ENCODE measurements around the gene SCN8A.

Gene SCN8A

GRCh38 chr12:51693569-51693968, 102.5 kb downstream of the SCN8A start:
- no peaks in the 10 kb centered on the region for H3K79me1 ChIP-seq (ENCODE audit: low read length)
- H4K8ac ChIP-seq (ENCODE audit: low read depth, low read length): no peak overlapping the region
- no peak overlapping the region for H3K27ac ChIP-seq (ENCODE audit: low read depth, low read length)
- no peak overlapping the region for H4K91ac ChIP-seq (ENCODE audit: low read depth, low read length)
- no peak overlapping the region for H3K9ac ChIP-seq (ENCODE audit: low read length)
- no peak overlapping the region for H2BK120ac ChIP-seq (ENCODE audit: insufficient read depth, low read length, poor library complexity)
- no peak overlapping the region for H2AK5ac ChIP-seq (ENCODE audit: low read length)
- H4K12ac ChIP-seq (ENCODE audit: low read depth, low read length): no peak overlapping the region
- H3K18ac ChIP-seq (ENCODE audit: low read length): no peak overlapping the region
- no peak overlapping the region for H2BK12ac ChIP-seq (ENCODE audit: low read length)
- no peak overlapping the region for H3K4ac ChIP-seq (ENCODE audit: low read depth, low read length)
- H3K14ac ChIP-seq (ENCODE audit: low read length): no peak overlapping the region
- H3K4me2 ChIP-seq (ENCODE audit: low read length): no peak overlapping the region
- no peak overlapping the region for H2BK5ac ChIP-seq (ENCODE audit: low read depth, low read length, poor library complexity)
- H3K4me1 ChIP-seq (ENCODE audit: control insufficient read depth in 1 of 2, insufficient read depth in 2 of 2, low read length in 2 of 2): peaks cover 0 to 2% of the 10 kb centered on the region in 2 experiments
- H3K36me3 ChIP-seq (ENCODE audit: control insufficient read depth in 1 of 2, insufficient read depth in 2 of 2, low read length in 2 of 2): no peaks in the 10 kb centered on the region
- no peak overlapping the region for H3K23ac ChIP-seq (ENCODE audit: low read length)
- no peaks in the 10 kb centered on the region for H3K9me3 ChIP-seq (ENCODE audit: insufficient read depth, low read depth, low read length)
- WGBS (ENCODE audit: extremely low coverage, insufficient coverage, insufficient read length): no CpG with 5 or more reads among the region's 4 CpGs
- no peak overlapping the region for H3K4me3 ChIP-seq (ENCODE audit: low read depth, low read length)
- H3K79me2 ChIP-seq (ENCODE audit: control insufficient read depth, insufficient read depth, low read length, poor library complexity): no peaks in the 10 kb centered on the region
- no peak overlapping the region for H2AFZ ChIP-seq (ENCODE audit: insufficient read depth, low read length, poor library complexity)
- no peak for DNase-seq
- H3K27me3 ChIP-seq (ENCODE audit: insufficient read depth, low read length): no peaks in the 10 kb centered on the region

GRCh38 chr12:51694146-51694545, 103.1 kb downstream of the SCN8A start:
- H3K4me3 ChIP-seq (ENCODE audit: low read depth, low read length): no peak overlapping the region
- H4K91ac ChIP-seq (ENCODE audit: low read depth, low read length): no peak overlapping the region
- H3K4me1 ChIP-seq (ENCODE audit: control insufficient read depth in 1 of 2, insufficient read depth in 2 of 2, low read length in 2 of 2): no peaks in the 10 kb centered on the region
- H3K18ac ChIP-seq (ENCODE audit: low read length): no peak overlapping the region
- no peak overlapping the region for H3K14ac ChIP-seq (ENCODE audit: low read length)
- no peaks in the 10 kb centered on the region for H3K36me3 ChIP-seq (ENCODE audit: control insufficient read depth in 1 of 2, insufficient read depth in 2 of 2, low read length in 2 of 2)
- H2AFZ ChIP-seq (ENCODE audit: insufficient read depth, low read length, poor library complexity): no peak overlapping the region
- H4K12ac ChIP-seq (ENCODE audit: low read depth, low read length): no peak overlapping the region
- no peak overlapping the region for H3K9ac ChIP-seq (ENCODE audit: low read length)
- no peak overlapping the region for H2AK5ac ChIP-seq (ENCODE audit: low read length)
- no peaks in the 10 kb centered on the region for H3K79me2 ChIP-seq (ENCODE audit: control insufficient read depth, insufficient read depth, low read length, poor library complexity)
- H3K79me1 ChIP-seq (ENCODE audit: low read length): no peaks in the 10 kb centered on the region
- no CpG with 5 or more reads among the region's 4 CpGs for WGBS (ENCODE audit: extremely low coverage, insufficient coverage, insufficient read length)
- no peak overlapping the region for H3K4me2 ChIP-seq (ENCODE audit: low read length)
- H2BK12ac ChIP-seq (ENCODE audit: low read length): no peak overlapping the region
- H2BK5ac ChIP-seq (ENCODE audit: low read depth, low read length, poor library complexity): no peak overlapping the region
- peak; percentile 18 to 68 for DNase-seq
- no peak overlapping the region for H3K27ac ChIP-seq (ENCODE audit: low read depth, low read length)
- H3K9me3 ChIP-seq (ENCODE audit: insufficient read depth, low read depth, low read length): no peaks in the 10 kb centered on the region
- no peak overlapping the region for H3K23ac ChIP-seq (ENCODE audit: low read length)
- no peak overlapping the region for H2BK120ac ChIP-seq (ENCODE audit: insufficient read depth, low read length, poor library complexity)
- H4K8ac ChIP-seq (ENCODE audit: low read depth, low read length): no peak overlapping the region
- H3K27me3 ChIP-seq (ENCODE audit: insufficient read depth, low read length): no peaks in the 10 kb centered on the region
- no peak overlapping the region for H3K4ac ChIP-seq (ENCODE audit: low read depth, low read length)

- Histone ChIP-seq H3K4me1 (ENCODE audit: control insufficient read depth in 1 of 2, insufficient read depth in 2 of 2, low read length in 2 of 2) (no peaks in the 10 kb centered on the region), H2BK120ac (ENCODE audit: insufficient read depth, low read length, poor library complexity) (no peak overlapping the region), H3K4me3 (ENCODE audit: low read depth, low read length) (no peak overlapping the region), H3K79me1 (ENCODE audit: low read length) (no peaks in the 10 kb centered on the region), H3K4ac (ENCODE audit: low read depth, low read length) (no peak overlapping the region), H3K14ac (ENCODE audit: low read length) (no peak overlapping the region), H3K36me3 (ENCODE audit: control insufficient read depth in 1 of 2, insufficient read depth in 2 of 2, low read length in 2 of 2) (no peaks in the 10 kb centered on the region), H4K12ac (ENCODE audit: low read depth, low read length) (no peak overlapping the region), H2BK12ac (ENCODE audit: low read length) (no peak overlapping the region), H3K18ac (ENCODE audit: low read length) (no peak overlapping the region), H2BK5ac (ENCODE audit: low read depth, low read length, poor library complexity) (no peak overlapping the region), H3K4me2 (ENCODE audit: low read length) (no peak overlapping the region), H4K8ac (ENCODE audit: low read depth, low read length) (no peak overlapping the region), H2AFZ (ENCODE audit: insufficient read depth, low read length, poor library complexity) (no peak overlapping the region), H3K27me3 (ENCODE audit: insufficient read depth, low read length) (no peaks in the 10 kb centered on the region), H3K9ac (ENCODE audit: low read length) (no peak overlapping the region), H3K9me3 (ENCODE audit: insufficient read depth, low read depth, low read length) (no peaks in the 10 kb centered on the region), H3K79me2 (ENCODE audit: control insufficient read depth, insufficient read depth, low read length, poor library complexity) (no peaks in the 10 kb centered on the region), H3K27ac (ENCODE audit: low read depth, low read length) (no peak overlapping the region), H3K23ac (ENCODE audit: low read length) (no peak overlapping the region), H2AK5ac (ENCODE audit: low read length) (no peak overlapping the region), H4K91ac (ENCODE audit: low read depth, low read length) (no peak overlapping the region)
- no CpG with 5 or more reads among the region's 1 CpG for WGBS (ENCODE audit: extremely low coverage, insufficient coverage, insufficient read length)
- DNase-seq: no peak
Observed at GRCh38 chr12:51695241-51696010, 104.4 kb downstream of the SCN8A start.

GRCh38 chr12:51699219-51699618, 108.2 kb downstream of the SCN8A start:
- H3K27ac ChIP-seq (ENCODE audit: low read depth, low read length): no peak overlapping the region
- no peak overlapping the region for H4K12ac ChIP-seq (ENCODE audit: low read depth, low read length)
- no peaks in the 10 kb centered on the region for H3K36me3 ChIP-seq (ENCODE audit: control insufficient read depth in 1 of 2, insufficient read depth in 2 of 2, low read length in 2 of 2)
- no peak overlapping the region for H4K91ac ChIP-seq (ENCODE audit: low read depth, low read length)
- no peak overlapping the region for H2BK5ac ChIP-seq (ENCODE audit: low read depth, low read length, poor library complexity)
- H3K9me3 ChIP-seq (ENCODE audit: insufficient read depth, low read depth, low read length): no peaks in the 10 kb centered on the region
- no peak for DNase-seq
- no peaks in the 10 kb centered on the region for H3K79me1 ChIP-seq (ENCODE audit: low read length)
- H2AFZ ChIP-seq (ENCODE audit: insufficient read depth, low read length, poor library complexity): no peak overlapping the region
- H3K27me3 ChIP-seq (ENCODE audit: insufficient read depth, low read length): no peaks in the 10 kb centered on the region
- no peak overlapping the region for H3K4me2 ChIP-seq (ENCODE audit: low read length)
- no peak overlapping the region for H3K23ac ChIP-seq (ENCODE audit: low read length)
- no peaks in the 10 kb centered on the region for H3K79me2 ChIP-seq (ENCODE audit: control insufficient read depth, insufficient read depth, low read length, poor library complexity)
- WGBS (ENCODE audit: extremely low coverage, insufficient coverage, insufficient read length): no CpG with 5 or more reads among the region's 1 CpG
- H4K8ac ChIP-seq (ENCODE audit: low read depth, low read length): no peak overlapping the region
- H3K9ac ChIP-seq (ENCODE audit: low read length): no peak overlapping the region
- no peaks in the 10 kb centered on the region for H3K4me1 ChIP-seq (ENCODE audit: control insufficient read depth in 1 of 2, insufficient read depth in 2 of 2, low read length in 2 of 2)
- no peak overlapping the region for H3K14ac ChIP-seq (ENCODE audit: low read length)
- H2BK120ac ChIP-seq (ENCODE audit: insufficient read depth, low read length, poor library complexity): no peak overlapping the region
- H3K4me3 ChIP-seq (ENCODE audit: low read depth, low read length): no peak overlapping the region
- H3K18ac ChIP-seq (ENCODE audit: low read length): no peak overlapping the region
- no peak overlapping the region for H2AK5ac ChIP-seq (ENCODE audit: low read length)
- no peak overlapping the region for H3K4ac ChIP-seq (ENCODE audit: low read depth, low read length)
- no peak overlapping the region for H2BK12ac ChIP-seq (ENCODE audit: low read length)
